GM19043 (cell line): ENCODE data around the gene NAP1L1.

Experiments
- ATAC-seq: cut with Tn5 transposase; IDR thresholded peaks from one replicate; pipeline ENCODE4 v1.9.1; 2021; ENCODE audit warnings: low read depth; ENCODE audit not compliant: unreplicated experiment

NAP1L1 gene

GRCh38 chr12:76042147-76042546 is 42.3 kb downstream of the NAP1L1 start:
- ATAC-seq = no peak

- ATAC-seq = no peak
These were observed 43.1 kb downstream of the NAP1L1 start for GRCh38 chr12:76041406-76041805.

- no peak for ATAC-seq
These were observed 44.0 kb downstream of the NAP1L1 start for GRCh38 chr12:76040461-76040860.

GRCh38 chr12:76038176-76038575 is 46.3 kb downstream of the NAP1L1 start:
- ATAC-seq = no peak

GRCh38 chr12:76037130-76038103 is 47.1 kb downstream of the NAP1L1 start:
- peak; percentile 61 for ATAC-seq

GRCh38 chr12:76035045-76035444 is 49.4 kb downstream of the NAP1L1 start:
- ATAC-seq = no peak

GRCh38 chr12:76033081-76034011 is 51.1 kb downstream of the NAP1L1 start:
- no peak for ATAC-seq

GRCh38 chr12:76032043-76032981 is 52.2 kb downstream of the NAP1L1 start:
- peak; percentile 18 for ATAC-seq

GRCh38 chr12:76031414-76032042 is 53.0 kb downstream of the NAP1L1 start, which contains the start of gene PHLDA1:
Gene PHLDA1 (minus strand): TSS chr12:76031776.
- ATAC-seq = peak; percentile 70

GRCh38 chr12:76031081-76031413 is 53.4 kb downstream of the NAP1L1 start:
- ATAC-seq = peak; percentile 7

GRCh38 chr12:76030341-76031080 is 54.0 kb downstream of the NAP1L1 start:
- no peak for ATAC-seq

GRCh38 chr12:76029982-76030340 is 54.5 kb downstream of the NAP1L1 start:
- ATAC-seq = no peak

GRCh38 chr12:76028571-76029277 is 55.8 kb downstream of the NAP1L1 start:
- ATAC-seq = no peak

- ATAC-seq = no peak
These were observed 57.8 kb downstream of the NAP1L1 start for GRCh38 chr12:76026643-76027063.

- no peak for ATAC-seq
These were observed 58.6 kb downstream of the NAP1L1 start for GRCh38 chr12:76025601-76026575.

GRCh38 chr12:76024942-76025600 is 59.4 kb downstream of the NAP1L1 start:
- no peak for ATAC-seq
